NCI-H2171 (cell line): ENCODE measurements around the gene RABGAP1L.
A peak's percentile ranks its signal among the peaks of the same experiment; 100 is the strongest.

Experiments
- DNase-seq: peaks from one replicate; lab custom pipeline; 2025; lab: John Stamatoyannopoulos, UW

Gene RABGAP1L

DNA sequence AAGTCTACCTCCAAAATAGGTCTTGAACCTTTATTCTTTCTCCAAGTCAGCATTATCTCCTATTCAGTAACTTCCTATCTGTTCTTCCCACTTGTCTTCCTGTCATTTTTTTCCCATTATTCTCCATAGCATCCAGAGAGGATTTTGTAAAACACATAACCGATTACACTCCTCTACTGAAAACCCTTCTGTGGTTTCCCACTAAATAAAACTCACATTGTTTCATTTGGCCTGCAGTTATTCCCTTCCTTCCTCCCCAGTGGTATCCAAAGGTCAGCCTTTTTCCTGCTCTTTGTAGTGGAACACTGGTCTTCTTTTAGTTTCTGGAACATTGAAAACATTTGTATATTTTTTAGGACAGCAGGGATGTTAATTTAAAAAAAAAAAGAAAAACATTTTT lies 554.5 kb downstream of the RABGAP1L start:
- DNase-seq = no peak

GRCh38 chr1:174719194-174719593 lies 559.9 kb downstream of the RABGAP1L start:
- DNase-seq = no peak

DNA sequence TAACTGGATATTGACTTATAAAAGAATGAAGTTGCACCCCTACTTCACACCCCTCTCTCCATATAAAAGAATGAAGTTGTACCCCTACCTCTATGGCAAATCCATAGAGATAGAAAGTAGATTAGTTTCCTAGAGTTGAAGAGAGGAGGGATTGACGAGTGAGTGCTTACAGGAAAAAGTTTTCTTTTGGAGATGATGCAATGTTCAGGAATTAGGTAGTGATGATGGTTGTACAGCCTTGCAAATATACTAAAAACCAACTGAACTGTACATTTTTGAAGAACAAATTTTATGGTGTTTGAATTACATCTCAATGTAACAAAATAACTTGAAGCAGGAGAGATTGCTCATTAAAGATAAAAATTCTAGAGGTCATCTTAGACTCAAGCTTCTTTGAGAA lies 561.3 kb downstream of the RABGAP1L start:
- DNase-seq = no peak

DNA sequence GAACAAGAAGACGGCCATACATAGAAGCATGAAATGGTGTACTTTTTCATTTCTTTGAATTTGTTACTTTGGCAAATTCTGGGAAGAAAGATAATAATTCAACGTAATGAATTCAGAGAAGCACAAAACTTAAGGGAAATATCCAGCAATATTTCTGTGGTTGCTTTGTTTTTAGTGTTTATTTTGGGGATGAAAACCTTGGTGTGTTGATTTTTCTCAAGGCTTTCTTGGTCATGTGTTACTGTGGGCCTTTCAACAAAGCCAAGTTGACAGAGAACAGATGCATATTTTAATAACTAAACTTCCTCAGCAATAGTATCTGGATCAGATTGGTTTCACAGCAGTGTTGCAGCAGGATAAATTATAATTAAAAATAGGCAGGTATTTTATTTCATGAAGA lies 561.9 kb downstream of the RABGAP1L start:
- no peak for DNase-seq

DNA sequence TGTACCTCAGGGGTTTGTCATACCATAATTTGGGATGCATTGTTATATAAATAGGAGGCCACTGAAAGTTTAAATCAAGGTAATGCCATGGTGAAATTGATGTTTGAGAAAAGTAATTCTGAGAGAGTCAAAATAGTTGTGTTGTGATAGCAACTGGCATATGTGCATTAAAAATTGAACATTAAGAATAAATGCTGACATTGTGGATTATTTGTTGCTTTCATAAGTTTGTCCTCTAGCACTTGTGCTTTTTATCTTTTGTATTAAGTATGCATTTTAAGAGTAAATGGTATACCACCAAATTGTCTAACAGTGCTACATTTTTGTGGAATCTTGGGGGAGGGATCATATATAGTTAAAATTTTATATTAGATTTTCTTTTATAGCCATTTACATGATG lies 564.5 kb downstream of the RABGAP1L start:
- DNase-seq = no peak

DNA sequence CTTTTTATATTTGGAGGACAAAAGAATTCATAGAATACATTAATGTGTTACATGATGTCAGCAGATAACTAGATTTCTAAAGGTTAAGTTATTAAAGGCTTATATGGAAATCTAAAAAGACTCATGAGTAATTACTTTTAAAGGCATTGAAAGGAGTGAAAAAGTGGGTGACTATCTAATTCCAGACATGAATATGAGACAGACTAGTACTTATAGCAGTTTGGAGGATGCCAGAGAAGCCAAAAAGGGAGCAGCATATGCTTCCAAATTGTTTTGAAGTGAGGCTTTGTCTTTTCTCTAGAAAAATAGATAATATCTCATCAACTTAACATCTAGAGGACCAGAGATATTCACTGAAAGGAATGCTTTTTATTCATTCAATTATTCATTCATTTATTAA lies 564.9 kb downstream of the RABGAP1L start:
- DNase-seq = no peak

DNA sequence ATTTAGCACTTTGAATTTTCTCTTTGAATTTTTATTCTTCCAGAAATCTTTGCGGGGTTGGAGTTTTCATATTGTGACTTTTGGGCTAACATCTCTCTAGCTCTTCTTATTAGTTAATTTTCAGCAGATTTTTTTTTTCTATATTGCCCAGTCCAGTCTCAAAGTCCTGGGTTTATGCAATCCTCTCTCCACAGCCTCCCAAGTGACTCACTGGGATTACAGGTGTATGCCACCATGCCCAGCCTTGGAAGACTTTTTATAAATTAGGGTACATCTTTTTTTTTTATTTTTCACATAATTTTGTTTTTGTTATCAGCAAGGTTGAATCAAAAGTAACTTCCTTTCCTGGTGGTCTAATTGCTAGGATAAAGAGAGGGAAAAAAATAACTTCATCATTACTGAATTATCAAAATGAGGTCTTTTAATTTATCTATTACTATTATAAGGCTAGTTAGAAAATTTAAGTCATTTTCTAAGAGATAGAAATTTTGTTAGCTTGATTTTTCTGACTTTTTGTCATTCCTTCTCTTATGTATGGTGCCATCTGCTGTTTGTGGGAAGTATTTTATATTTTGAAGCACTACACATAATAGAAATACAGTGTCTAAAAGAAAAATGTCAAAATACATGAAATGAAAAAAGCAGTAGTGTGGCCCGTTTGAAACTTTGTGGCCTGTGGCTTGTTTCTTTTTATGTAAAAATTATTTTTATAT lies 567.0 kb downstream of the RABGAP1L start:
- DNase-seq = peak; percentile 15

DNA sequence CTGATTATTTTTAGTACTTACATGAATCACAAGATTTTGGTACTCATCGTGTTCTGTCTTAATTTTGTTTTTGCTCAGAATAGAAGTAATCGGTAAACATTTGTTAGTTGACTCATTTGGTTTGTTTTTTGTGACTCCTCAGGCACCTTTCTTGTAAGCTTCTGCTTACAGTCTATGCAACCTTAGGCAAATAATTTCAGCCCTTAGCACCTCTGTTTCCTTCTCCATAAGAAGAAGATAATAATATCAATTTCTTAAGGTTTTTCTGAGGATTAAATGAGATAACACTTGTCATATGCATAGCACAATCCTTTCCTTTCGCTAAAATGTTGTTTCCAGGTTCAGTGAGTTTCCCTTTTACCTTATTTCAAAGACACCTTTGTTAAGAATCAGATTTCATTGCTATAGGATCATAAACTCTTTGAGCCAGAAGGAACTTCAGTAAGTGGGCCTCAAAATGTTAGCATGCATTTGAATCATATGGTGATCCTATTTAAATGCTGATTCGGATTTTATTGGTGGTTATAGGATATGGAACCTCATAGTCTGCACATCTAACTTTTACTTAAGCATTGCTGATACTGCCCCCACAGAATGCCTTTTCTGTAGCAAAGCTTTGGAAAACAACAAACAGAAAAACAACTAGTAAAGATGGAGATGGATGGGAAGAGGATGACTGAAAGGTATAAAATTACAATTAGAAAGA lies 567.7 kb downstream of the RABGAP1L start:
- DNase-seq = no peak

GRCh38 chr1:174734270-174734669 lies 575.0 kb downstream of the RABGAP1L start:
- no peak for DNase-seq

GRCh38 chr1:174736831-174737230 lies 577.5 kb downstream of the RABGAP1L start:
- no peak for DNase-seq

- no peak for DNase-seq
Observed at GRCh38 chr1:174740249-174740968, 581.1 kb downstream of the RABGAP1L start.

DNA sequence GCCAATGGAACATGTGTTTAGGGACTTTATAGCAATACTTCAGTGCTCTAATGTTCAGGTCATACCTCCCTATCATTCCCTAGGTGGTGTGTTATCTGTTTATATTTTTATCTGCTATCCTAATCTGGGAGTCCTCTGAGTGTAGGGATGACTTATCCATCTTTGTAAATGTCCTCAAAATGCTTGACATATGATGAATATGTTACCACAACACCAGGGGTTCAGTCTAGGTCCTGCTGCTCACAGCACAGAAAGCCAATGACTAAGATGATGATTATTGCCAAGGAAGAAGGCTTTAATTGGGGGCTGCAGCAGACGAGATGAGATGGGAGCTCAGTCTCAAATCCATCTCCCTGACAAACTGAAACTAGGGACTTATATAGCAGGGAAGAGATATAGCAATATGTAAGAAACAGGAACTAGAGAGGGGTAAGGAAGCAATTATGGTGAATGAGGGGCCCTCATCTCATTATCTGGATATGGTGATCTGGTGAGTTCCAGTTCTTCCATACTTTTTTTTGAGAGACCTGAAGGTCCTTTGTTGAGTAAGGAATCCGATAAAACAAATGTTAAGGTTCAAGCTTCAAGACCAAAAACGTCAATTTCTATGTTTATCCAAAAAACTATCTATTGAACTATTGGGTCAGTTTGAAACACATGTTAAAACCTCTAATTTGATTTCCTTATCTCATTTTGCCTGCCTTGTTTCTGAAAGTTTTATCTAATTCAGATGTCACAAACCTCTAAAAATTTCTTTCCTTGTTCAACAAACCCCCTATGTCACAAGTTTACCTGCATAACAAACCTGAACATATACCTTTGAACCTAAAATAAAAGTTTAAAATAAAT lies 583.7 kb downstream of the RABGAP1L start:
- DNase-seq = no peak

DNA sequence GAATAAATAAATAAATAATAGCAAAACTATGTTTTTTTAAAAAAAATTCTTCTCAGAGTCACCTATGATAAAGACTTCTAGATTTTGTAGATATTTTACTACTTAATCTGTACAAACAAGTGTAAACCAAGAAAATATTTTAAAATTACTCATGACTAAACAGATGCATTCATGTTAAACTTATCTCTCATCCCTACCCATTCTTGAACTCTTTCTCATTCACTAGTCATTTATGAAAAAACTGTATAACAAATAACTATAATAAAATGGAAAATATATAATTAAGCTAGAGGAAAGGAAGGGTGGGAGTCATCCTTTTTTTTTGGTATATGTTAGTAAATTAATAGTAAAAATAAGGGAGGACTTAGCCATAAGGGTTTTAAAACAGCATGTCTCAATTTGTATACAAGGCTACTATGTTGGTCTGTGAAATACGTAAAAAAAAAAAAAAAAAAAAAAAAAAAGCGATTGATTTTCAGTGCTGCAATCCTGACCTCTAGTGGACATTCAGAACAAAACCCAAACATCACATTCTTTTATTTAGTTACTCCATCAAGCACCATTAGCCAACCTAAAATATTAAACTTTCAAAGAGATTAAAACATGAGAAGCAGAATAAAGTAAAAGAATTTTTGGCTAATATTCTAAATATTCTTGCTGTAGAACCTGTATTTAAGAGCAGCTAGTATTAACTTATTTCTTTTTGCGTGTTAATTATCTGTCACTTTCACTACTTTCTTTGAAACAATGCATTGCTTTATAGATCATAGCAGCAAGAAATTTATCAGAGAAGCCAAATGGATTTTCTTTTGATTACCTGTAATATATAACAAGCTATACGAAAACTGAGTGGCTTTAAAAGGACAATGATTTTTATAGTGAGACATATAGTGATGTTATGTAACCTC lies 584.6 kb downstream of the RABGAP1L start:
- peak; percentile 42 for DNase-seq

DNA sequence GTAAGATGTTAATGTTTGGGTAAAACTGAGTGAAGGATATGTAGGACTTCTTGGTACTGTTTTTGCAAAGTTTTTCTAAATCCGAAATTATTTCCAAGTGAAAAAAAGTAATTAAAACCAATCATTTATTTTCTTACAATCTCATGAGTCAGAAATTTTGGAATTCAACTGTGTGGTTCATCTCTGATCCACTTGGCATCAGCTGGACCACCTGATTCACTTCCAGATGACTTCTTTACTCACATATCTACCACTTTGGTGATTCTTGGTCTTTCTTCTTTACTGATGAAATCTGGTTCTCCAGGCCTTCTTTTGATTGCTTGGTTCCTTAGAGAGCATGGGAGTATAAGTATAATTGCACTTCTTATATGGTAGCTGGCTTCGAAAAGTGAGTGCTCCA lies 585.6 kb downstream of the RABGAP1L start:
- no peak for DNase-seq

GRCh38 chr1:174746024-174746808 lies 586.9 kb downstream of the RABGAP1L start:
- DNase-seq = no peak

DNA sequence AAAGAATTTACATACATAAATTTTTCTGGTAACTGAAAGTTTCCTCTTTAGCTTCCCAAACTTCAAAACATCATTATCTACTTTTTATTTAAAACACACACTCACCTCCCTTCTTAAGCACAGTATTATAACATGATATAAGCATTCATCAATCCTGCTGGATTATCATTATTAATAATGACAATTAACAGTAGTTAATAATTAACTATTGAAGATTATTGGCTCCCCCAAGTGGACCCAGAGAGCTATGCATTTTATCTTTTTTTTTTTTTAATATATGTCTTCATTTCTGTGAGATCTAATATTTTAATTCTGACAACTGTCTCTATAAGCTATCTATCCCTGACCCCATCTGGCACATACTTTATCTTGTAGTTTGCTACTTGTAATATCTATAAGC lies 588.3 kb downstream of the RABGAP1L start:
- DNase-seq = no peak

DNA sequence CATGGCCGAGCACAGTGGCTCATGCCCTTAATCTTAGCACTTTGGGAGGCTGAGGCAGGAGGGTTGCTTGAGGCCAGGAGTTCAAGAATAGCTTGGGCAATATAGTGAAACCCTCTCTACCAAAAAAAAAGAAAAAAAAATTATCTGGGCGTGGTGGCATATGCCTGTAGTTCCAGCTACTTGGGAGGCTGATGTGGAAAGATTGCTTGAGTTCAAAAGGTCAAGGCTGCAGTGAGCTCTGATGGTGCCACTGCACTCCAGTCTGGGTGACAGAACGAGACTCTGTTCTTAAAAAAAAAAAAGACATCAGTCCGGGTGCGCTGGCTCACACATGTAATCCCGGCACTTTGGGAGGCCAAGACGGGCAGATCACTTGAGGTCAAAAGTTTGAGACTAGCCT lies 589.3 kb downstream of the RABGAP1L start:
- DNase-seq = no peak

- no peak for DNase-seq
Observed at GRCh38 chr1:174753131-174753530, 593.8 kb downstream of the RABGAP1L start.

- DNase-seq = no peak
Observed at GRCh38 chr1:174761335-174761734, 602.0 kb downstream of the RABGAP1L start.

- DNase-seq = no peak
Observed at GRCh38 chr1:174761901-174762585, 602.7 kb downstream of the RABGAP1L start.
